SK-N-SH (cell line): ENCODE data around the gene TBCC. TPM values are rescaled to one million over a fixed set of nuclear protein-coding genes. Genes with fewer than 3 reads are reported as not detected.

Experiments
- CTCF ChIA-PET: fragments of 300-600, 350-600 bp; formaldehyde crosslinking; extraction: SDS; loops from one replicate; lab custom pipeline; 2021; lab: Yijun Ruan, JAX
- POLR2A ChIA-PET: fragments of 350-600 bp; sonication (Branson Sonifier 250); formaldehyde crosslinking; extraction: SDS; loops from one replicate; lab custom pipeline; 2020; ENCODE audit warnings: antibody characterized with exemption, inconsistent platforms; lab: Yijun Ruan, JAX
- DNase-seq: peaks from one replicate; pipeline ENCODE4 v3.0.0; 2012
- H2AFZ ChIP-seq: fragments of 200-600 bp; sonication (generic); 2 replicates; pipeline ENCODE4 v1.8.1; 2016; ENCODE audit warnings: antibody characterized with exemption, mild to moderate bottlenecking, low read depth
- H3F3A ChIP-seq: fragments of 200-600 bp; sonication (generic); replicated peaks from 2 replicates; pipeline ENCODE3; 2016; ENCODE audit warnings: antibody characterized with exemption, mild to moderate bottlenecking; ENCODE audit not compliant: insufficient read depth
- H3K27ac ChIP-seq, 2 experiments: fragments of 200-500 bp in 1 of 2; fragments of 200-600 bp in 1 of 2; sonication (Bioruptor generic) in 1 of 2; sonication (generic), shearing (Covaris generic) in 1 of 2; 2 replicates each; pipeline versions ENCODE4 v1.5.1 to v1.6.1; 2014 to 2016; ENCODE audit warnings: low read depth in 2 of 2, inconsistent platforms in 1 of 2, low read length in 1 of 2, mild to moderate bottlenecking in 1 of 2, mixed read lengths in 1 of 2
- H3K27me3 ChIP-seq: fragments of 200-600 bp; sonication (generic), shearing (Covaris generic); 2 replicates; pipeline ENCODE4 v1.6.1; 2016; ENCODE audit warnings: mixed run types; ENCODE audit not compliant: insufficient read depth
- H3K36me3 ChIP-seq, 2 experiments: fragments of 200-500 bp in 1 of 2; fragments of 200-600 bp in 1 of 2; sonication (Bioruptor generic) in 1 of 2; sonication (generic) in 1 of 2; replicated peaks in 1 of 2; 2 replicates each; pipeline versions ENCODE3 to v1.5.1; 2014 to 2016; ENCODE audit warnings: low read length in 1 of 2, mild to moderate bottlenecking in 1 of 2; ENCODE audit not compliant: insufficient read depth in 2 of 2, control insufficient read depth in 1 of 2
- H3K4me1 ChIP-seq, 2 experiments: fragments of 200-500 bp in 1 of 2; fragments of 200-600 bp in 1 of 2; sonication (Bioruptor generic) in 1 of 2; sonication (generic), shearing (Covaris generic) in 1 of 2; 2 replicates each; pipeline versions ENCODE4 v1.5.1 to v1.6.1; 2014 to 2016; ENCODE audit warnings: low read depth in 1 of 2, low read length in 1 of 2, mixed run types in 1 of 2; ENCODE audit not compliant: insufficient read depth in 2 of 2, control insufficient read depth in 1 of 2
- H3K4me2 ChIP-seq: fragments of 200-600 bp; sonication (generic), shearing (Covaris generic); 2 replicates; pipeline ENCODE4 v1.6.1; 2017; ENCODE audit warnings: mixed run types
- H3K4me3 ChIP-seq, 2 experiments: fragments of 200-500 bp in 1 of 2; fragments of 200-600 bp in 1 of 2; sonication (Bioruptor generic) in 1 of 2; sonication (generic), shearing (Covaris generic) in 1 of 2; 2 replicates each; pipeline versions ENCODE4 v1.5.1 to v1.8.1; 2014 to 2016; ENCODE audit warnings: low read depth in 2 of 2, inconsistent platforms in 1 of 2, low read length in 1 of 2, mild to moderate bottlenecking in 1 of 2, mixed read lengths in 1 of 2, moderate library complexity in 1 of 2
- H3K79me2 ChIP-seq: fragments of 200-600 bp; sonication (generic); 2 replicates; pipeline ENCODE4 v1.8.1; 2017; ENCODE audit warnings: mild to moderate bottlenecking; ENCODE audit not compliant: insufficient read depth
- H3K9ac ChIP-seq: fragments of 200-600 bp; sonication (generic); 2 replicates; pipeline ENCODE4 v1.6.1; 2017; ENCODE audit warnings: mixed run types
- H3K9me2 ChIP-seq: fragments of 200-600 bp; sonication (generic); 2 replicates; pipeline ENCODE4 v1.6.1; 2017; ENCODE audit warnings: mixed run types
- H3K9me3 ChIP-seq: fragments of 200-600 bp; sonication (generic); 2 replicates; pipeline ENCODE4 v1.6.1; 2017; ENCODE audit warnings: mixed run types, mild to moderate bottlenecking, moderate library complexity
- H4K20me1 ChIP-seq: fragments of 200-600 bp; sonication (generic); 2 replicates; pipeline ENCODE4 v1.6.1; 2017; ENCODE audit warnings: mild to moderate bottlenecking, mixed run types; ENCODE audit not compliant: insufficient read depth
- CHD2 ChIP-seq: fragments of 150-350 bp; IDR thresholded peaks from 2 replicates; pipeline ENCODE4 v1.6.1; 2018; ENCODE audit warnings: low read length; ENCODE audit not compliant: partially characterized antibody
- CTCF ChIP-seq: fragments of 200-600 bp; sonication (generic); IDR thresholded peaks from 2 replicates; pipeline ENCODE4 v1.6.1; 2017; ENCODE audit warnings: antibody characterized with exemption, mild to moderate bottlenecking, moderate library complexity
- ELF1 ChIP-seq: IDR thresholded peaks from 2 replicates; pipeline ENCODE4 v1.4.0; 2012
- EZH2phosphoT487 ChIP-seq: fragments of 200-600 bp; sonication (generic); IDR thresholded peaks from 2 replicates; pipeline ENCODE4 v1.6.1; 2017; ENCODE audit warnings: low read depth, mixed run types, mild to moderate bottlenecking, antibody characterized with exemption, moderate library complexity, borderline replicate concordance
- FOSL2 ChIP-seq: IDR thresholded peaks from 2 replicates; pipeline ENCODE4 v1.4.0; 2012; ENCODE audit warnings: low read depth, mild to moderate bottlenecking, moderate library complexity, borderline replicate concordance
- FOXM1 ChIP-seq: IDR thresholded peaks from 2 replicates; pipeline ENCODE4 v1.4.0; 2012; ENCODE audit warnings: low read depth, mild to moderate bottlenecking
- GATA2 ChIP-seq: sonication (generic); formaldehyde crosslinking; IDR thresholded peaks from 2 replicates; pipeline ENCODE4 v1.5.0; 2020; ENCODE audit warnings: mild to moderate bottlenecking, missing genetic modification reagents
- MEF2A ChIP-seq: IDR thresholded peaks from 2 replicates; pipeline ENCODE4 v1.4.0; 2012; ENCODE audit warnings: low read depth, borderline replicate concordance
- NFIC ChIP-seq: IDR thresholded peaks from 2 replicates; pipeline ENCODE4 v1.4.0; 2012; ENCODE audit warnings: borderline replicate concordance
- POLR2AphosphoS5 ChIP-seq: IDR thresholded peaks from 2 replicates; pipeline ENCODE4 v1.6.1; 2012; ENCODE audit warnings: low read depth, low read length
- RAD21 ChIP-seq: IDR thresholded peaks from 2 replicates; pipeline ENCODE4 v1.6.1; 2012; ENCODE audit warnings: mild to moderate bottlenecking, low read length
- RCOR1 ChIP-seq: fragments of 150-350 bp; IDR thresholded peaks from 2 replicates; pipeline ENCODE4 v1.6.1; 2017; ENCODE audit warnings: antibody characterized with exemption, low read length
- RXRA ChIP-seq: IDR thresholded peaks from 2 replicates; pipeline ENCODE4 v1.4.0; 2012; ENCODE audit warnings: low read depth, mild to moderate bottlenecking, borderline replicate concordance
- SMC3 ChIP-seq: IDR thresholded peaks from 2 replicates; pipeline ENCODE4 v1.6.1; 2012; ENCODE audit warnings: low read depth, low read length, improper control_type of control experiment
- TAF1 ChIP-seq: IDR thresholded peaks from 2 replicates; pipeline ENCODE4 v1.6.1; 2012; ENCODE audit warnings: low read depth, mild to moderate bottlenecking, low read length, moderate library complexity, borderline replicate concordance
- YY1 ChIP-seq: IDR thresholded peaks from 2 replicates; pipeline ENCODE4 v1.4.0; 2012; ENCODE audit warnings: low read depth, mild to moderate bottlenecking
- WGBS: methylation state at CpG from one replicate; pipeline ENCODE4 v1.1.6; 2017; ENCODE audit warnings: low lambda C conversion rate; 5-methylcytosine and 5-hydroxymethylcytosine counted together
- polyA plus RNA-seq, 3 experiments: library from polyadenylated mRNA; depleted of rRNA; stranded (reverse); fragments of >200 nt; gene quantifications; 2 replicates each; pipeline ENCODE4 v1.2.3, GENCODE V29; 2012
- TF ChIP-seq, protein P1 (sequence below): IDR thresholded peaks from 2 replicates; pipeline ENCODE4; 2012

The TBCC gene
- polyA plus RNA-seq, 1 of the 3 experiments (the other 2 are of a cell fraction): 18.2 TPM

DNA sequence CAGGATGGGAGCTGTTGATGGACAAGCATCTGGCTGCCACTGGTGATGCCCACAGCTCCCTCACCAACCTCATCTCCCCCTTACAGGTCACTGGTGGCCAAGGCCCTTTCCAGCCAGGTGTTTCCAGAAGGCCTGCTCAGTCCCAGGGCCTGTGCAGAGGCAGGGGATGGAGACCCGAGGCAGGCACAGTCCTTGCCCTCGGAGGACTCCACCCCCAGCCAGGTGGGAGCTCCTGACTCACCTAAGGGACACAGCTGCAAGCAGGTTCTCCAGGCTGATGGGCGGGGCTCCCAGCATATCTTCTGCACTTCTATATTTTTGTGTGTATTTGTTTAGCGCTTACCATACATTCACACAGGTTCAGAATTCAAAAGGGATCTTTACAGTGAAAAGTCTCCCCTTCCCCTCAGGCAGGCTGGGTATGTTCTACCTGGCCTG is 40.9 kb downstream of the TBCC start:
- Histone ChIP-seq H3K4me1 (no peaks in the 10 kb centered on the region), H3K27ac (no peak overlapping the region), H3K4me3 (no peak overlapping the region), H3F3A (no peaks in the 10 kb centered on the region), H3K4me2 (no peak overlapping the region), H3K79me2 (no peaks in the 10 kb centered on the region), H2AFZ (no peak overlapping the region), H3K9me3 (no peaks in the 10 kb centered on the region), H3K36me3 (no peaks in the 10 kb centered on the region), H3K9me2 (no peaks in the 10 kb centered on the region), H3K27me3 (no peaks in the 10 kb centered on the region), H4K20me1 (no peaks in the 10 kb centered on the region), H3K9ac (no peak overlapping the region)
- no peak for DNase-seq
- 66% methylated on average over 4 of the region's 4 CpGs for WGBS
- TF ChIP-seq ELF1 (no peak), RAD21 (no peak), GATA2 (CRISPR knock-in tag) (no peak), YY1 (no peak), MEF2A (no peak), SMC3 (no peak), EZH2phosphoT487 (no peak), RXRA (no peak), CHD2 (no peak), POLR2AphosphoS5 (no peak), FOXM1 (no peak), FOSL2 (no peak), NFIC (no peak), RCOR1 (no peak), CTCF (no peak), TAF1 (no peak)
- TF ChIP-seq, protein P1, sequence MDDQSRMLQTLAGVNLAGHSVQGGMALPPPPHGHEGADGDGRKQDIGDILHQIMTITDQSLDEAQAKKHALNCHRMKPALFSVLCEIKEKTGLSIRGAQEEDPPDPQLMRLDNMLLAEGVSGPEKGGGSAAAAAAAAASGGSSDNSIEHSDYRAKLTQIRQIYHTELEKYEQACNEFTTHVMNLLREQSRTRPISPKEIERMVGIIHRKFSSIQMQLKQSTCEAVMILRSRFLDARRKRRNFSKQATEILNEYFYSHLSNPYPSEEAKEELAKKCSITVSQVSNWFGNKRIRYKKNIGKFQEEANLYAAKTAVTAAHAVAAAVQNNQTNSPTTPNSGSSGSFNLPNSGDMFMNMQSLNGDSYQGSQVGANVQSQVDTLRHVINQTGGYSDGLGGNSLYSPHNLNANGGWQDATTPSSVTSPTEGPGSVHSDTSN: no peak
- CTCF ChIA-PET: interaction anchor here (1.2 kb wide), 1 partner anchor 43 kb away, joined by 5 read pairs; no protein-coding TSS in a partner anchor
- POLR2A ChIA-PET: no interaction called here
